ENCODE results near the gene PHACTR2. TPM values are rescaled to one million over a fixed set of nuclear protein-coding genes. Genes with fewer than 3 reads are reported as not detected.

The PHACTR2 gene
- total RNA-seq, 4 donors from 2014 or later: 39.8 to 99.0 (median 49.3) TPM

DNA sequence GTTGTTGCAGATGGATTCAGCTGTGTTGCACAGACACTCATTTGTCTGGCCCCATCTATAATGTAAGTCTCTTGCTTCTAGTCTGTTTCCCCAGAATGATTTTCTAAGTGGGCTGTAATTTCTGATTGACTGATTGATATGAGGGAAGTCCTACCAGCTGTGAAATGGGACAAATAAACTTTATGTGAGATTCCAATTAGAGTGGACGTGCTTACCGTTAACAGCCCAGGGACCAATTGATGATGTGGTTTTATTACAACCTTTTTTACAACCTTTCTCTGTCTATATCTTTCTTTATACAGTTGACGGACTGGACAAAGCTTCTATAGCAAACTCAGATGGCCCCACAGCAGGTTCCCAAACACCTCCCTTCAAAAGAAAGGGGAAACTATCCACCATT is 33.9 kb downstream of the PHACTR2 start:
- no peaks in the 10 kb centered on the region for H3K36me3 ChIP-seq
- no peak overlapping the region for H3K4me3 ChIP-seq
- H3K9me3 ChIP-seq: no peaks in the 10 kb centered on the region
- no peaks in the 10 kb centered on the region for H3K27me3 ChIP-seq
- TF ChIP-seq, protein P1, sequence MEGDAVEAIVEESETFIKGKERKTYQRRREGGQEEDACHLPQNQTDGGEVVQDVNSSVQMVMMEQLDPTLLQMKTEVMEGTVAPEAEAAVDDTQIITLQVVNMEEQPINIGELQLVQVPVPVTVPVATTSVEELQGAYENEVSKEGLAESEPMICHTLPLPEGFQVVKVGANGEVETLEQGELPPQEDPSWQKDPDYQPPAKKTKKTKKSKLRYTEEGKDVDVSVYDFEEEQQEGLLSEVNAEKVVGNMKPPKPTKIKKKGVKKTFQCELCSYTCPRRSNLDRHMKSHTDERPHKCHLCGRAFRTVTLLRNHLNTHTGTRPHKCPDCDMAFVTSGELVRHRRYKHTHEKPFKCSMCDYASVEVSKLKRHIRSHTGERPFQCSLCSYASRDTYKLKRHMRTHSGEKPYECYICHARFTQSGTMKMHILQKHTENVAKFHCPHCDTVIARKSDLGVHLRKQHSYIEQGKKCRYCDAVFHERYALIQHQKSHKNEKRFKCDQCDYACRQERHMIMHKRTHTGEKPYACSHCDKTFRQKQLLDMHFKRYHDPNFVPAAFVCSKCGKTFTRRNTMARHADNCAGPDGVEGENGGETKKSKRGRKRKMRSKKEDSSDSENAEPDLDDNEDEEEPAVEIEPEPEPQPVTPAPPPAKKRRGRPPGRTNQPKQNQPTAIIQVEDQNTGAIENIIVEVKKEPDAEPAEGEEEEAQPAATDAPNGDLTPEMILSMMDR (IDR thresholded peaks at IDR 0.05): no peak
- TF ChIP-seq POLR2A (IDR thresholded peaks at IDR 0.05): no peak
- no peak for DNase-seq
- no peak overlapping the region for H3K27ac ChIP-seq
- no peaks in the 10 kb centered on the region for H3K4me1 ChIP-seq

DNA sequence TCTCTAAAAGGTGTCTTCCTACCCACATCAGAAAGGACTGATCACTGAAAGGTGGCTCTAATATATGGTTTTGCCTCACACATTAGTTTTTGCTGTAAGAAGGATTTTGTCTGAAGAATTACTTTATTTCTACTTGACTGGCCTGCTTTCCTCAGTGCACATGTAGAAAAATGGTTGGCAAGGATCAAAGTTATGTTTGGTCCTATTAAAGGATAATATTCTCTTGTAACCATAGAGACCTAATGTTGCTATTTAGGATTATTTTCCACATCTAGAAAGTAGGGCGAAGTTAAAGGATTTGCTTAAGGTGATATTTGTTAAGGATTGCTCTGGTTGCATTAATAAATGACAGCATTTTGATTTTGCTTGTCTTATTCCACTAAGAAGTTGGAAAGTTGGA is 40.7 kb downstream of the PHACTR2 start:
- TF ChIP-seq, protein P1 (IDR thresholded peaks at IDR 0.05): no peak
- TF ChIP-seq POLR2A (IDR thresholded peaks at IDR 0.05): no peak
- Histone ChIP-seq H3K36me3 (no peaks in the 10 kb centered on the region), H3K4me3 (no peak overlapping the region), H3K27ac (no peak overlapping the region), H3K4me1 (no peaks in the 10 kb centered on the region), H3K27me3 (no peaks in the 10 kb centered on the region), H3K9me3 (no peaks in the 10 kb centered on the region)
- DNase-seq: no peak

DNA sequence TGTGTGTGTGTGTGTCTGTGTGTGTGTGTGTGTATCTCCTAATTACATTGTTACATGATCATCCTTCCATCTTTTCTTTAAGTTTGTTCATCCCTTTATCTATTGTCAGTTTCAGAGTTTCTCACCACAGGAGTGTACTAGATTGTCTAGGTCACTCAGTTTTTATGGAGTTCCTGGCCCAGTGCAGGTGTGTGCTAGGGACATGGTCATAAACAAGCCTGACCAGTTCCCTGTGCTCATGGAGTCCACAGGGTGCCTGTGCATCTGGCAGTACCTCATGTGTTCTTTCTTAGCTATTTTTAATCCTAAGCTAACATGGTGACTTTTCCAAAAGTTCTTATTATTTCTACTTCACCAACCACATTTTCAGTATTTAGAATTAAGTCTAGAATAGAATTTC is 43.9 kb downstream of the PHACTR2 start:
- no peaks in the 10 kb centered on the region for H3K36me3 ChIP-seq
- H3K4me3 ChIP-seq: no peak overlapping the region
- no peaks in the 10 kb centered on the region for H3K9me3 ChIP-seq
- TF ChIP-seq POLR2A (IDR thresholded peaks at IDR 0.05): no peak
- TF ChIP-seq, protein P1 (IDR thresholded peaks at IDR 0.05): no peak
- H3K27ac ChIP-seq: no peak overlapping the region
- H3K4me1 ChIP-seq: no peaks in the 10 kb centered on the region
- DNase-seq: no peak
- H3K27me3 ChIP-seq: no peaks in the 10 kb centered on the region

DNA sequence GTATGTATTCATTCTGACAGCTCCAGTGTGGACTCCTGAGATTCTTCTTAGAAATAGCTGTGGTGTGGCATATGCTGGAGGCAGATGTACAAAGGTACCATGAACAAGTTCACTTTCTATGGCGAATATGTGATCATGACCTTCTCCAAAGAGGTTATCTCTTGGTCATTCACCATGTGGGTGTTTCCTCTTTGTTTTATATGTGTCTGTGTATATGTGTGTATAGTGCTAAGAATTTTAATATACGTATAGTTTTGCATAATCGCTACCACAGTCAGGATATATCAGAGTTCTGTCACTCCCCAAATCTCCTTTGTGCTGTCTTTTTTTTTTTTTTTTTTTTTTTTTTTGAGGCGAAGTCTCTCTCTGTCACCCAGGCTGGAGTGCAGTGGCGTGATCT is 47.1 kb downstream of the PHACTR2 start:
- Histone ChIP-seq H3K9me3 (no peaks in the 10 kb centered on the region), H3K4me3 (no peak overlapping the region), H3K27ac (no peak overlapping the region), H3K36me3 (no peaks in the 10 kb centered on the region), H3K4me1 (no peaks in the 10 kb centered on the region), H3K27me3 (no peaks in the 10 kb centered on the region)
- TF ChIP-seq, protein P1 (IDR thresholded peaks at IDR 0.05): no peak
- no peak for TF ChIP-seq POLR2A (IDR thresholded peaks at IDR 0.05)
- no peak for DNase-seq

DNA sequence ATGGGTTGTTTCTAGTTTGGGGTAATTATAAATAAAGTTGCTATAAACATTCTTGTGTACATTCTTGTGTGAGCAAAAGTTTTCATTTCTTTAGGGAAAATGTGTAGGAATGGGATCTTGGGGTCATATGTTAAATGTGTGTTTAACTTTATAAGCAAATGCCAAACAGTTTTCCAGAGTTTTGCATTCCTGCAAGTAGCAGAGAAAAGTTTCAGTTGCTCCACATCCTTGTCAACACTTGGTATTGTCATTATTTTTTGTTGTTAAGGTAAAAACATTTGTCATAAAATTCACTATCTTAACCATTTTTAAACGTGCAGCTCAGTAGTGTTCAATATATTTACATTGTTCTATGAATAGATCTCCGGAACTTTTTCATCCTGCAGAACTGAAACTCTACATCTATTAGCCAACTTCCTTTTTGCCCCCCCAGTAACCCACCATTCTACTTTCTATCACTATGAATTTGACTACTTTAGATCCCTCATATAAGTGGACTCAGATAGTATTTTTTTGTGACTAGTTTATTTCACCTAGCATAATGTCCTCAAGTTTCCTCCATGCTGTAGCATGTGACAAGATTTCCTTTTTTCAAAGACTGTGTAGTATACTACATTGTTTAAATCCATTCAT is 48.4 kb downstream of the PHACTR2 start:
- TF ChIP-seq, protein P1 (IDR thresholded peaks at IDR 0.05): no peak
- no peak for TF ChIP-seq POLR2A (IDR thresholded peaks at IDR 0.05)
- no peak for DNase-seq
- no peaks in the 10 kb centered on the region for H3K4me1 ChIP-seq
- no peak overlapping the region for H3K27ac ChIP-seq
- no peak overlapping the region for H3K4me3 ChIP-seq
- no peaks in the 10 kb centered on the region for H3K36me3 ChIP-seq
- no peaks in the 10 kb centered on the region for H3K9me3 ChIP-seq
- no peaks in the 10 kb centered on the region for H3K27me3 ChIP-seq

DNA sequence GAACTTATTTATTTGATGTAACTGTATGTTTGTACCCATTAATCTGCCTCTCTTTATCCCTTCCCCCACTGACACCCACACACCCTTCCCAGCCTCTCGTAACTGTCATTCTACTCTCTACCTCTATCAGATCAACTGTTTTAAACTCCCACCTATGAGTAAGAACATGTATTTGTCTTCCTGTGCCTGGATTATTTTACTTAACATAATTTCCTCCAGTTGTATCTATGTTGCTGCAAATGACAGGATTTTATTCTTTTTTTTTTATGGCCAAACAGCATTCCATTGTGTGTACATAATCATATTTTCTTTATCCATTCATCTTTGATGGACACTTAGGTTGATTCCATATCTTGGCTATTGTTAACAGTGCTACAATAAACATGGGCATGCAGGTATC is 49.3 kb downstream of the PHACTR2 start:
- Histone ChIP-seq H3K9me3 (no peaks in the 10 kb centered on the region), H3K4me3 (no peak overlapping the region), H3K36me3 (no peaks in the 10 kb centered on the region), H3K4me1 (no peaks in the 10 kb centered on the region), H3K27me3 (no peaks in the 10 kb centered on the region), H3K27ac (no peak overlapping the region)
- TF ChIP-seq POLR2A (IDR thresholded peaks at IDR 0.05): no peak
- TF ChIP-seq, protein P1 (IDR thresholded peaks at IDR 0.05): no peak
- no peak for DNase-seq
